GM18498 (cell line): ENCODE results near the gene IRF1.
"Not testable (repeated sequence)": the region's sequence is repeated elsewhere in the genome, so short reads cannot be mapped to it uniquely, and the experiment has no call there.

Source experiments
- ATAC-seq: cut with Tn5 transposase; IDR thresholded peaks from one replicate; pipeline ENCODE4 v1.9.1; 2021; ENCODE audit warnings: mild to moderate bottlenecking, moderate library complexity; ENCODE audit not compliant: unreplicated experiment

The IRF1 gene

GRCh38 chr5:132444841-132445639 is 45.5 kb downstream of the IRF1 start:
- ATAC-seq: no peak

GRCh38 chr5:132444061-132444460 is 46.5 kb downstream of the IRF1 start:
- ATAC-seq: no peak

GRCh38 chr5:132439521-132440089 is 51.0 kb downstream of the IRF1 start:
- no peak for ATAC-seq

- no peak for ATAC-seq
These were observed 51.7 kb downstream of the IRF1 start for GRCh38 chr5:132438917-132439316.

GRCh38 chr5:132438267-132438645 is 52.3 kb downstream of the IRF1 start:
- not testable (repeated sequence) for ATAC-seq

- peak; percentile 91 for ATAC-seq
These were observed 52.8 kb downstream of the IRF1 start for GRCh38 chr5:132437604-132438266.

- ATAC-seq: no peak
These were observed 53.6 kb downstream of the IRF1 start for GRCh38 chr5:132436936-132437335.

GRCh38 chr5:132435886-132436285 is 54.7 kb downstream of the IRF1 start:
- ATAC-seq: no peak

GRCh38 chr5:132435447-132435846 is 55.1 kb downstream of the IRF1 start:
- no peak for ATAC-seq

GRCh38 chr5:132434416-132435286 is 55.9 kb downstream of the IRF1 start:
- no peak for ATAC-seq

GRCh38 chr5:132433141-132433540 is 57.4 kb downstream of the IRF1 start:
- ATAC-seq: no peak

- no peak for ATAC-seq
These were observed 58.9 kb downstream of the IRF1 start for GRCh38 chr5:132431632-132432031.
